ENCODE data around the gene ATG7.

ATG7 gene

DNA sequence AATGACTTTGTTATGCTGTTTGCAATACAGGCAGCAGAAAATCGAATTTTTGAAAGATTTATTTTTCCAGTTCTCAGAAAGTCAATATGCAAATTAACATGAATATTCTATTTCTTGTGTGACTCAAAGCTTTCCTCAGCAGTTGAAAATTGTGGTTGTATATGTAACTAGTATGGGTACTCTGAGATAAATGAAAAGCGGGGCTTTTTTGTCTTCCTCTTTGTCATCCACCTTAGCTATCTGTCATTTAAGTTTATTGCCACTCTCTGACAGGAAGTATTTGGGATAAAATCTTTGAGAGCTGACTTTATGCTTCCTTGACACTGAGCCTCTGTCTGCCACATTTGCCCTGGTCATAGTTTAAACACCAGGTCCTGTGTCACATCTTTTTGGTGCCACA, 91.5 kb downstream of the ATG7 start:
- no peak for DNase-seq

DNA sequence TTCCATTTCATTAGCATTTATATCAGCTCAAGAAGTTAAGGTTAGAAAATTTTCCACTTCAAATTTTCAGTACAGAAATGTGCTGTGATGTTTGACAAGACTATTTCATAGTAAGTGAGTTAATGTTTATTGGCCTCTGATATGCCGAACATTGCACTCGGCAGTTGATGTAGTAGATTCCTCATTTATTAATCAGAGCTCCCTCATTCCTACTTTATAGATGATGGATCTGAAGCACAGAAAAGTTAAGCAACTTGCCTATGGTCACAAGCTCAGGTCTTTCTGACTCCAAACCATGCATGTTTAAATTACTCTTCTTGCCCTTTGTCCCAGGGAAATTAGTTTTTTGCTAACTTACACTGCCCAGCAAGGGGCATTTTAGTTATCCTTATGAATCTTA, 92.0 kb downstream of the ATG7 start:
- DNase-seq, result no peak

DNA sequence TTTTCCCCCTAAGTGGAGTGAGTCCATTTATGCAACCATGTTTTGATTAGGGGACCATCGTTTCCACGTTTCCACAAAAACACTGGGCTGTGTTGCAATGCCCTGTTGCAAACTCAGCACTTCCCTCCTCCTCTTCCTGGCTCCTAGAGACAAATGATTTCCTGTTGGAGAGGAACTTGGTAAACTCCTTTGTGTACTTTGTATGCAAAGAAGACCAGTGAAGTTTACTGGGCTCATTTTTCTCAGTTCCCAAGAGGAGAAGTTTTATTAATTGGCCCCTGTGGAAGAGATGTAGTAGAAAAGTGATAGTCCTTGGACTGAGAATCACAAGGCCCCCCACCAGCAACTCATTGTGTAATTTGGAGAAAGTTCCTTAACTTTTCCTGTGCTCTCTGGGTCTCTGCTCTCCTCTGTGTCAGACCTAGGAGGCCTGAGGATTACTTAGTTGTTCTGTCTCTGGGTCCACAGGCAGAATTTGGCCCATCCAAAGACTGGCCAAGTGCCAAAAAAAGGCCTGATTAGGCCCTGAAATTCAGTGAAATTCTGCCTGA, 95.0 kb downstream of the ATG7 start:
- DNase-seq, result no peak

DNA sequence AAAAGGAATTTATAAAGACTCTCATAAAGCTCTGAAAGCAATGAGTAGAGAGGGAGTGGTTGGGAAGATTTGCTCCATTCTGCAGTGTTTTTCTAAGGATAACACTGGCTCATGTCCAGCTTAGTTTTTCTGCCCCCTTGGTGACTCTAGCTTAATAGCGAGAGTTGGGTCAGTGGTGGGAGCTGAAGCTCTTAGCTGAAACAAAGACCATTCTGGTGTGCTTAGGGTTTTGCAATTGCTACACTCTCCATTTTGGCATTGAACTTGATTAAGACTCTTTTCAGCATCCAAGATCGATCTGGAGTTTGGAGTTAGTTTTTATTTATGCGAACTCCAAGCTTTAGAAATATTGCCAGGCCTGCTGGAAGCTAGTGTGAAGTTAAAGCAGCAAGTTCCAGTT, 98.0 kb downstream of the ATG7 start:
- no peak for DNase-seq

DNA sequence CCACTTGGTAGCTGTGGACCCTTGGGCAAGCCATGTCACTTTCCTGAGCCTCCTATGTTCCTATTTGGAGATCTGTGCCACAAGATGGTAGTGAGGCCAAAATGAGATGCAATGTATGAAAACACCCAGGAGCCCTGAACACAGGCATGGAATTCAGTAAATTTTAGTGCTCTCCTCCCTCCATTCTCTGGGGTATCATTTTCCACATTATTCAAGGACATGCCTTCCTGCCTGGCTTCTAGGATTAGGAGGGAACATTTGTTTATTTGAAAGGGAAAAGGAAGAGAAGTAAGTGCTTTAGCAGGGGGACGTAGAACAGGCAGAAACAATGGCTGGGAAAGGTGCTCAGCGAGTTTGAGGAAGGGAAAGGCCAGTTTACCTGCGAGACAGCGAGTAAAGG, 98.8 kb downstream of the ATG7 start:
- no peak for DNase-seq

DNA sequence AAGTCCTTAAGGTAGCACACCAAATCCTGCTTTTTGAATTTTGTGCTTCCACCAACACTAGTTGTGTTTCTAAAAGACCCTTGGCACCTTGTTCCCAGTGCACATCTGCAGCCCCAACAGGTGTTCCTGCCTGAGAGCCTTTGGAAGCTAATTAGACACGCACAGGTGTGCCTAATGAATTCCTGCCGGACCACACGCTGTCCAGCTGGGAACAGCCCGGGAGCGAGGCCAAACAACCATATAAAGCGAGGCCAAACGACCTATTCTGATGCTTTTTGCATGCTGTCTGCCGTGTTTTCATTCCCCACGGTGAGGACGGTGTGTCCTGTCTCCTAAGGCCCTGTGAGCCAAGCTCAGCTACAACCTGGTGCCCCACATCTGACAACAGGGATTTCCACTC, 99.5 kb downstream of the ATG7 start:
- no peak for DNase-seq

DNA sequence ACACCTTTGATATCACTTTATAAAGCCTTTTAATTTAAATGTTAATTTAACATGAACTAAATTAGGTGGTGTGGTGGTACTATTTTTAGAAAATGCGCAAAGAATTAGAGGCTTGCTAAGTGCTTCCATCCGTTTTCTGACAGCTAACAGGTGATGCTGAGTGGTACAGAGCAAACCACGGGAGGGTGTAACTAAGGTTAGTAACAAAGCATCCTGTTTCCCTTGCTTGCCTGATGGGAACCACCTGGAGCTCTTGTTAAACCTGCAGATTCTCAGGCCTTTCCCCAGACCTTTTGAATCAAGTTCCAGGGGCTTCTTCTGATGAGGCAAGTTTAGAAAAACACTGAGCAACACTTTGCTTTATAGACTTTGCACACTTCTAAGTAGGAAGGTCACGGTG, 101.0 kb downstream of the ATG7 start:
- DNase-seq, result no peak

DNA sequence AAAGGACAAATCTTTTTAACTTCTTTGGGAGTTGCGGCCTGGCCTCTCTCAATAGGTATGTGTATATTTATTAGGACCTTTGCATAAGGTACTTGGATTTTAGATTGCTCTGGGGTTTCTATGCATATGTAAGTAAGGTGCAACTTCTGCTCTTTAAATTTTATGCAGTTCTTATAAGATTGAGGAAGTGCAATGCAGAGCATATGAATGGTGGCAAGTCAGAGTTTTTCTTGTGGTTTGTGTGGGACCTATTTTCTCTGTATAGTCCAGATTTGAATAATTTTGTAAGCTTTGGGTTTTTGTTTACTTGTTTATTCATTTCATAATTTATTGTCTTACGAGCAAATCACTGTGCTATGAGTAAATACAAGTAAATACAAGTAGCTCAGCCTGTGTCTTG, 101.5 kb downstream of the ATG7 start:
- no peak for DNase-seq

DNA sequence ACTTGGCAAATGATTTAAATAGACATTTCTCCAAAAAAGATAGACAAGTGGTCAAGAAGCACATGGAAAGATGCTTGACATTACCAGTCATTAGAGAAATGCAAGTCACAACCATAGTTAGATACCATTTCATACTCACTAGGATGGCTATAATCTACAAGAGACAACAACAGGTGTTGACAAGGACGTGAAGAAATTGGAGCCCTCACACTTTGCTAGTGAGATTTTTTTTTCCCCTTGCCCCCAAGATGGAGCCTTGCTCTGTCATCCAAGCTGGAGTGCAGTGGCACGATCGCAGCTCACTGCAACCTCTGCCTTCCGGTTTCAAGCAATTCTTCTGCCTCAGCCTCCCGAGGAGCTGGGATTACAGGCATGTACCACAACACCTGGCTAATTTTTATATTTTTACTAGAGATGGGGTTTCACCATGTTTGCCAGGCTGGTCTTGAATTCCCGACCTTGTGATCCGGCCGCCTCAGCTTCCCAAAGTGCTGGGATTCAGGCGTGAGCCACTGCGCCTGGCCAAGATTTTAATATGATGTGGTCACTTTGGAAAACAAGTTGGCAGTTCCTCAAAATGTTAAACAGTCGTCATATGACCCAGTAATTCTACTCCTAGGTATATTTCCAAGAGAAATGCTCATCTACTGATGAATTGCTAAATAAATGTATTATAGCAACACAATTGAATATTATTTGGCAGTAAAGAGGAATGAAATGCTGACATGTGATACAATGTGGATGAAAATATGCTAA, 103.3 kb downstream of the ATG7 start:
- DNase-seq, result no peak

DNA sequence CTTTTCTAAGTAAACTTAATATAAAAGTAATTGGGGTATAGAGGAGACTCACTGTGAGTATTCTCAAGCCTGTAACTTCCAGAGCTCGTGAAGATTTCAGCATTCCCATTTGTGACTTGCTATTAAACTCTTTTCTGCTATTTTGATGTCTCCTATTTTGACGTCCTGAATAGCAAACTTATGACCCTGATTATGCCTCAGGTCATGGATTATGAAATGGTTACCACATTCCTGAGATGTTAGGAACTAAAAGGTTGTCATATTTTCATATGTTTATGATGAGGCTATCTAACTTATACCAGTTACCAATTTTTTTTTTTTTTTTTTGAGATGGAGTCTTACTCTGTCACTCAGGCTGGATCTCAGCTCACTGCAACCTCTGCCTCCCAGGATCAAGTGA, 105.5 kb downstream of the ATG7 start:
- no peak for DNase-seq

DNA sequence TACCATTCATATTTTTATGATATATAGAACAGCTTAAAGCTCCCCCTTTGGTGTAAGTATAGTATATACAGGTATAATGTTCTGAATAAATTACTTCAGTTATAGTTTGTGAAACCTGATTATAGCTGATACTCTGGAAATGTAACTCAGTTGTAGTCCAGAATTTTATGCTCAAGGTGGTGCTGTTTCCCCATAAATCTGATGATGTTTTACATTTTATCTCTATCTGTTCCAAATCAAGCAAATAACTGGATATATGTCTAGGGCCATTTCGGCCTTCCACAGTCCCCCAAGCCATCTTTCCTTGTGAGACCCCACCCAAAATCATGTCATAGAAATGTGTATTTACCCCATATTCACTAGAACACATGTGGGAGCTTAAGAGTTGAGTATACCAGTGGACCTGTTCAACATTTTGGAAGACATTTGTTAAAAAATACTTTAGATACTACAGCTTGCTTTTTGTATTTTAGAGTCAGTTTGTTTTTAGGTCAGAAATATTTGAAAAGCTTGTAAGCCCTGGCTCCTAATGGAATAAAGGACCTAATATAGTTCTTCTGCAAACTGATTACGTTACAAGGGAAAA, 107.1 kb downstream of the ATG7 start:
- peak in 1 of 2 experiments; percentile 1 for DNase-seq

DNA sequence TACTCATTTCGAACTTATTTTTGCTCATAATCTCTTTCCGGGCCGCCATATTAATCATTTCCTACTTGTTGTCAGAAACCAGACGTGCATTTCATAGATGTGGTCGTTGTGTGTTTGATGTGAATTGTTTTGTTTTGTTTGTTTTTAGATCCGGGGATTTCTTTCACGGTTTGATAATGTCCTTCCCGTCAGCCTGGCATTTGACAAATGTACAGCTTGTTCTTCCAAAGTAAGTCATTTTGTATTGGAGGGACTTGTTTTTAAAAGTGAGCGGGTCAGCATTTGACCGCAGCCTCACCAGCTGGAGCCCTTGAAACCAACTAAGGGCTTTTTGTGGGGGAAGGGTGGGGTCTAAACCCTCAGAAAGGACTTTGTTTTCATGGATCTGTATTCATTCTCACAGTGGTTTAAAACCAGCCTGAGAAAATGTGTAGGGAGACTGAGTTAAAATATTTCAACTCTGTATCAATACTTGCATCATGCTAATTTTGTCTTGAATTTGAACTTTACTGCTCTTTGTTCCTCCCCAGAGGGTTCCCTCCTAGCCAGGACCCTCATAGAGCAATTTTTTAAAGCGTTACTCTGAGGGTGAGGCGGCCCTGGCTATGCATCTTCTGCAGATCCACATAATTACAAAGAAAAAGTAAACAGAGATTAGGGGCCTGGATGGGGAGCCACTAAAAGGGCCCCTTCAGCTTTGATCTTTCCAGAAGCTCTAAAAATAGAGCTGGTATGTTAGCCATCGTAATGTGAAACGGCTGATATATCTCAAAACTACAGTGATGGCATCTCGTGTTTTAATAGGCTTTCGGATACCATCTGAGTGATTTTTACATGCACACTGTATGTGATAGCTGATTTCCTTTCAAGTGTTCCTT, 107.9 kb downstream of the ATG7 start:
- DNase-seq, result no peak

DNA sequence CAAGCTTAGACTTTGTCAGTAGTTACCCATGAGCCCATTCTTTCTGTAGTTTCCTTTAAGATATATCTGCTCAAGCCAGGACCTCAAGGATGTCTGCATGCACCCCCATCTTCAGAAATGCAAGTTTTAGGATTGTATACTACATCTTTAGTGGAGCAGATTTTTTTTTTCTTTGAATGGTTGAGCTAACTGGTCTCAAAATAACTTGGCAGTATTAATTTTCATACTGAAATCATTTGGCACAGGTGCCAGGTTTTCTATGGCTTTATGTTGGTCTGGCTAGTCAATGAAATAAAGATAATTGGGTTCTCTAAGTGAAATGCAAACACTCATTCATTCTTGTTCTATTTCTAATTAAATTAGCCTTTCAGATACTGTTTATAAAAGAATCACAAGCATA, 108.9 kb downstream of the ATG7 start:
- no peak for DNase-seq

DNA sequence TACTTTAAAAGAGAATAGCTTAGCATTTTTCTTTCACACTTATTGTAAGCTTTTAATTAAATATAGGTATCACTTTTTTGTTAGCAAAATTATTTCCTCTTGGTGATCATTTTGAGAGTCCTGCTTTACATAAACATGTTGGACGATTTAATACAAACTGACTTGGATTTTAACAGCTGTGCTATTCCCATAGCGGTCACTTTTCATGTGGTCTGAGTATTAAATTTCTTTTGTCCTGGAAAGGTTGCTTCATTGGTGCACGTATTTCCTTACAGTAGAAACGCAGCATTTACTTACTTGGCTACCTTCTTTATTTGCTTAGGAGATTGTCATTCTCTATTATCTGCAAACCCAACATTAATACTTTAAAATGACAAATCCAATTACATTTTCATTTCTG, 109.4 kb downstream of the ATG7 start:
- peak in 1 of 2 experiments; percentile 4 for DNase-seq

DNA sequence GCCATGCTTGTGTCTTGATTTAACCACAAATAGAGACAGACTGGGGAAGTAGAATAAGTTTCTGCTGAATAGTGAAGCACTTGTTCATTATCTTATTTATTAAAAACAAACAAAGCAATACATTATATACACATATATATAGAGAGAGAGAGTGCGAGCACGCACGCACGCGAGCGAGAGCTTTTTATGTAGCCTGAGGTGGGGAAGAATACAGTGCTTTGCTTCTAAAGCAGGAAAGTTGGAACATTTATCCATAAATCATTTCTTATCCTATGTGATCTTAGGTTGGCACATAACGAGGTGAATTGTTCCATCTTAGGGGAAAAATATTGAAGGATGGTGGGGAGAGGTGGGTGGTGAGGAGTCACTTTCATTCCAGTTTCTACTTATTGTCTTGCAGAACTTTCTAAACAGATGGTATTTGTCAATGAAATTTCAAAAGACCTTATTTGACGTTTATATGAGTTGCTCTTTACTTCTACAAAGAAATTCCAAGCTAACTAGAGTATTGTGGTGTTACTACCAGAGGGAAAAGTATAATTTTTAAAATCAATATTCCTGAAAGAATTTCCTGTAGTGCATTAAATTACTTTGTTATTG, 110.0 kb downstream of the ATG7 start:
- no peak for DNase-seq

DNA sequence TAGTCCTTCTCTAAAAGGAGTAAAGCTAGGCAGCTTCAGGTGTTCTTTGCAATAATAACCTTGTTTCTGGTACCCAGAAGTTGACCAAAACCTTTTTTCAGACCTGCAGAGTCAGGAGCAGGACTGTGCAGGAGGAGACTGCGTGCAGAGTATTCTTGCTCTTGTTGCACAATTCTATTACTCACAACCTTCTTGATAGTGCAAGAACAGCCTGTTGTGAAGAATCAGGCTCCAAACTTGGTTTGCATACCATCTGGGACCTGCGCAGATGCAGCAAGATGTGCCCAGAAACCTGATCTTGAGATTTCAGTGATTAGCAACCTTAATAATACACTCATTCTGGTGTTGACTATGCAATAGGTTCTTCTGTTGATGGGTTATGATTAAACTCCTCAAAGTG, 111.9 kb downstream of the ATG7 start:
- DNase-seq, result no peak

DNA sequence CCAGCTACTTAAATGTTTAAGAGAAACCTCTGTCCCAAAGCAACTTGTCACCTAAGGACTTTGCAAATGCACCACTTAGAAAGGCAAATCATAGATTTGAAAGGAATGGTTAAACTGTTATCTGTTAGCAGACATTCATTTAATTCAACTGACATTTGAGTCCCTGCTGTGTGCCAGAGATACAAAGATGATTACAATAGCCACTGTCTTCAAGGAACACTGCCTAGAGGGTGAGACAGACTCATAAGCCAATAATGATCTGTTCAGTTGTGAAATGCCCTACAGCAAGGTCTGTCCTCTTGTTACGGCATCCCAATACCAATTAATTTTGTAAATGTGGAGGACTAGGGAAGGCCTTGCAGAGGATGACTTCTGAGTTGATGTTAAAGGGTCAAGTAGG, 113.1 kb downstream of the ATG7 start:
- DNase-seq, result no peak

DNA sequence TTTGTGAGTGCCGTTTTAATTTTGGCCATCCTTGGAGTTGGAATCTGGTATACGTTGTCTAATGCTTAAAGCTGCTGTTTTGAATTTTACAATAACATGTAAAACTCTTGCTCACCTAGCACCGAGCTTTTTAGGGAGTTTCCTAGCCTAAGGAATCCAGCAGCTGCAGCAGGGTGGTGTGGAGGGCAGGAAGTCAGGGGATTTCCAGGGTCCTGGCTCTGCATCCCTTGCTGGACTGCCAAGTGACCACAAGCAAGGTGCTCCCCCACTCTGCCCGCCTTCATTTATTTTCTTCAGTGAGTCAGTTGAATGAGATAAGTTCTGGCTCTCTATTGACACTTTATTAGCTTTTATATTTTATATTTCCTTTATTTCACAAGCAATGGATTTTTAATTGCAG, 113.7 kb downstream of the ATG7 start:
- DNase-seq, result no peak

DNA sequence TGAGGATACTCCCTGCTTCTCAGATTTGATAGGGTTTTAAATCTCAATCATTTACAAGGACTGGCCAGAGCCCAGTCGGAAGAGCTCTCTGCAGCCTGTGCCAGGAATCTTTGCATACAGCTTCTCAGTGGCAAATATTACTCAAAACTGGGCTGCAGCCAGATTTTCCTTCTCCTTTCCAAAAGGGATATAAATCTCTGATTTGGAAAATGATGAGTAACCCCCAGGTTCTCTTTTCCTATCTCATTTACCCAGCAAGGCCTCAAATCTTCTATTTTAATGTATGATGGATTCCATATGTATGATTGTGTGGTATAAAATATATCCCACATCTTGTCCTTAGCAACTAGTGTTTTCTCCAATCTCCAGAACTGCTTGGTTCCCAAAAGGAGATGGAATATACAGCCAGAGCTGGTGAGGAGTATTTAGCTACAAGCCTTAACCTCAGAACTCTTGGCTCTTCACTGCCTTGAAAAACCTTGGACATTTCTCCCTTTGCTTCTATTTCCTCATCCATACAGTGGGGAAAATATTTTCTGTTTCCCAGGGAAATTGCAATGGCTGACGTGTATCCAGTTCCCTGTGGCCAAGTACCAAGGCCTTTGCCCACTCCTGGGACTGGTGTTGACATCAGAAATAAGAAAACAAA, 114.4 kb downstream of the ATG7 start:
- DNase-seq, result no peak

DNA sequence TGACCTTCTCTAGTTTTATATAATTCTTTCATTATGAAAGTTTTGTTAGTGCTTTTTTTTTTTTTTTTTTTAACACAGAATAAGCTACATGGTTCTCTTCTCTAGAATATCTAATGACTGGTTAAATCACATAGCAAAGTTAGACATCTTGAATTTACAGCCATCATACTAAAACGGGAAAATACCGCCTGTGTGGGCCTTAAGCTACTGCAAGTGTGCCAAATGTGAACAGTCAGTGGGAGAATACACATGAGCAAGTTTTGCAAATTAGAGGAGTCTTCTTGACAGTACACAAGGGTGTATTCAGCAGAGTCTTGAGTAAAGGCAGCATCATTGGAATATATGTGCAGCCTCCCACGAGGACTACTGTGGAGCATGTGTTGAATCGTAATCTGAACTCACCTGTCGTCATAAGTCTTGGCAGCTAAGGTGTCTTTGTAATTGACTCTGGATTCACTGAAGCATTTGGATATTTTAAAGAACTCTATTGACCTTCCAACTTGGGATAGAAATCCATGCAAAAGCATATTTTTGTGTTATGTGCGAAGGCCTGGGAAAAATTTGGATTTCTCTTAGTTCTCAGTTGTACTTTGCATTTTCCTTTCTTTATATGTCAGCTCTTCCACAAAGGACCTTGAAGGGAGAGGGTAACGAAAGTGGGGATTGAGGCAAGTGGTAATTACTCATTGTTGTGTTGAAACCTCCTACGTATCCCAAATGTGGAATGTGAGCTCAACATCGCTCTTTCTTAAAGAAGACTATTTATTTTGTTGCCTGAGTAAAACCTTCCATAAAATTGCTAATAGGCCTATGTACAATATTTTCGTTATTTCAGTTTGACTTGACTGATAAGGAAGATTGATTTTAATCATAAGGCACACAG, 117.4 kb downstream of the ATG7 start:
- DNase-seq, result no peak

DNA sequence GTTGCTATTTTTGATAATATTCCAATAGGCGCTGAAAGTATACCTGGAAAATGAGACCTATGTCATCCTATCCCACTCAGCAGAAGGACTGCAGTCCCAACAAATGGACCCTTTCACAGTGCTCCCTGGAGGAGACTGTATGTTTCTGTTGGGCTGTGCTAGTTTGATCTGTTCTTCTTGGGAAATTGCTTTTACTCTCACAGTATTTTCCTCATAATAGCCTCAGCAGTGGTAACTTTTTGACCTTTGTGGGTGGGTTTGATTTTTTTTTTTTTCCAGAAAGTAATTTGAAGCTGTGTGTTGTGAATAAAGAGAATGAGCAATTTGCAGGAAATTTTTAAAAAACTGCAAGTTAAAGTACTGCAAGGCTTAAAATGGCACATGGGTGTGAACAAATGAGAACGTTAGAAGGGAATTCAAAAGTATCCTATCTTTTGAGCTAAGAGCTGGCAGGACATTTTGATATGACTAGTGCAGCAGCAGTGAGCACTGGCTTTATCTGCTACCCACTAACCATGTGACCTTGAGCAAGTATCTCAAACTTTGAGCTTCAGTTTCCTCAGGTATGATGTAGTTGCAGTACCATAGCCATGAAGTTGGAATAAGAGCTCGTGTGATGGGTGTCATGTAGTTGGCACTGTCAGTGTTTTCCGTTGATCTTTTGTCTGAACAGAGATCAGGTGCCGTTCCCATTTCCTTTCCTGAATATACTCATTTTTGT, 118.4 kb downstream of the ATG7 start:
- no peak for DNase-seq
